ENCODE data around the gene CEP128.

Gene CEP128

DNA sequence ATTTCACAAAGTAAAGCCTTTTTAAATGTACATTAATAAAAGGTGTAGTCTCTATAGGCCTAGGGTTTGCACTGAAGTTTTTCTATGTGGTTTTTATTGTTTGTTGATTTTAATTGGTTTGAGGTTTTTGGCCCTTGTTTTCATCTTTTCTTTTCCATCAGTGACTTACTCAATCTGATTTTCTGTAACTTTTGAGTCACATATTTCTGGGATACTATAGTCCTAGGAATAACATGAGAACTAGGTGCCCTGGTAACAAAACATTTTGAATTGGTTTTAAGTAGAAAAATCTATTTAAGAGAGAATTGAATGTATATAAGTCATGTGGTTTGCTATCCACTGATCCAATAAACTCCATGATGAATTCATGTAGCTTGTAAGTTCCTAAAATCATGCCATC, 311.9 kb downstream of the CEP128 start:
- no peak overlapping the region for H3K4me3 ChIP-seq (ENCODE audit: low read depth, low read length)
- TF ChIP-seq, protein P1, sequence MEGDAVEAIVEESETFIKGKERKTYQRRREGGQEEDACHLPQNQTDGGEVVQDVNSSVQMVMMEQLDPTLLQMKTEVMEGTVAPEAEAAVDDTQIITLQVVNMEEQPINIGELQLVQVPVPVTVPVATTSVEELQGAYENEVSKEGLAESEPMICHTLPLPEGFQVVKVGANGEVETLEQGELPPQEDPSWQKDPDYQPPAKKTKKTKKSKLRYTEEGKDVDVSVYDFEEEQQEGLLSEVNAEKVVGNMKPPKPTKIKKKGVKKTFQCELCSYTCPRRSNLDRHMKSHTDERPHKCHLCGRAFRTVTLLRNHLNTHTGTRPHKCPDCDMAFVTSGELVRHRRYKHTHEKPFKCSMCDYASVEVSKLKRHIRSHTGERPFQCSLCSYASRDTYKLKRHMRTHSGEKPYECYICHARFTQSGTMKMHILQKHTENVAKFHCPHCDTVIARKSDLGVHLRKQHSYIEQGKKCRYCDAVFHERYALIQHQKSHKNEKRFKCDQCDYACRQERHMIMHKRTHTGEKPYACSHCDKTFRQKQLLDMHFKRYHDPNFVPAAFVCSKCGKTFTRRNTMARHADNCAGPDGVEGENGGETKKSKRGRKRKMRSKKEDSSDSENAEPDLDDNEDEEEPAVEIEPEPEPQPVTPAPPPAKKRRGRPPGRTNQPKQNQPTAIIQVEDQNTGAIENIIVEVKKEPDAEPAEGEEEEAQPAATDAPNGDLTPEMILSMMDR (IDR thresholded peaks at IDR 0.05; ENCODE audit: borderline replicate concordance, insufficient read depth, low read depth, low read length), result no peak

GRCh38 chr14:80628547-80628946, 313.0 kb downstream of the CEP128 start:
- TF ChIP-seq, protein P1 (IDR thresholded peaks at IDR 0.05; ENCODE audit: borderline replicate concordance, insufficient read depth, low read depth, low read length), result no peak
- no peak overlapping the region for H3K4me3 ChIP-seq (ENCODE audit: low read depth, low read length)

DNA sequence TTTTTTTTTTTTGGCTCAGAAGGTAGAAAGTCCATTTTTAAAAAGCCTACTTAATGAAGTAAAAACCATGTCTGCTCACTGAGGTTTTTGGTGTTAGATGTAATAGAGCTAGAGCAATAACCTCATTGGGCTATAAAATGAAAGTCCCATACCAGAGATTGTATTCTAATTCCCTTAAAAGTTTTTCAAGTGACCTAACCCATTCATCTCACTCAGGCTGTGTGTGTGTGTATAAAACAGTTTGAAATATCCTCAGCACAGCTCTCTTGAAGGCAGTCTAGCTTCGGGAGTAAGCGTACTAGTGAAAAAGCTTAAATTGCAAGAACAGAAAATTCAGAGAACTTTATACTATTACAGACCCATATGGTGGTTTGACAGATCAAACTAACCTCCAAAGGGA, 313.8 kb downstream of the CEP128 start:
- TF ChIP-seq, protein P1 (IDR thresholded peaks at IDR 0.05; ENCODE audit: borderline replicate concordance, insufficient read depth, low read depth, low read length), result no peak
- H3K4me3 ChIP-seq (ENCODE audit: low read depth, low read length), result no peak overlapping the region

DNA sequence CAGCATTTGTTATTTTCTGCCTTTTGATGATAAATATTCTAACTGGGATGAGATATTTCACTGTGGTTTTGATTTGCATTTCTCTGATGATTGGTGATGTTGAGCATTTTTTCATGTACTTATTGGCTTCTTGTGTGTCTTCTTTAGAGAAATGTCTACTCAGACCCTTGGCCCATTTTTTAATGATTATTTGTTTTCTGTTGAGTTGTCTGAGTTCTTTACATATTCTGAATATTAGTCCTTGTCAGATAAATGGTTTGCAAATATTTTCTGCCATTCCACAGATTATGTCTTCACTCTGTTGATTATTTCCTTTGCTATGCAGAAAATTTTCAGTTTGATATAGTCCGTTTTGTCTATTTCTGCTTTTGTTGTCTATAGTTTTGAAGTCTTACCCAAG, 317.0 kb downstream of the CEP128 start:
- TF ChIP-seq, protein P1 (IDR thresholded peaks at IDR 0.05; ENCODE audit: borderline replicate concordance, insufficient read depth, low read depth, low read length), result no peak

GRCh38 chr14:80621701-80622100, 319.8 kb downstream of the CEP128 start:
- TF ChIP-seq, protein P1 (IDR thresholded peaks at IDR 0.05; ENCODE audit: borderline replicate concordance, insufficient read depth, low read depth, low read length), result no peak
- no peak overlapping the region for H3K4me3 ChIP-seq (ENCODE audit: low read depth, low read length)

More for the DNA sequence above, 317.0 kb downstream of the CEP128 start:
- H3K4me3 ChIP-seq (ENCODE audit: low read depth, low read length), result no peak overlapping the region

GRCh38 chr14:80620434-80620833, 321.1 kb downstream of the CEP128 start:
- no peak overlapping the region for H3K4me3 ChIP-seq (ENCODE audit: low read depth, low read length)
- TF ChIP-seq, protein P1 (IDR thresholded peaks at IDR 0.05; ENCODE audit: borderline replicate concordance, insufficient read depth, low read depth, low read length), result no peak

- H3K4me3 ChIP-seq (ENCODE audit: low read depth, low read length), result no peak overlapping the region
- TF ChIP-seq, protein P1 (IDR thresholded peaks at IDR 0.05; ENCODE audit: borderline replicate concordance, insufficient read depth, low read depth, low read length), result no peak
Measured at GRCh38 chr14:80618751-80619329, 322.7 kb downstream of the CEP128 start.
